ENCODE results near the gene CDC34. TPM values are rescaled to one million over a fixed set of nuclear protein-coding genes. Genes with fewer than 3 reads are reported as not detected.

The CDC34 gene
- total RNA-seq (2021) (124 to 129 TPM (median 126 TPM) in 3 replicates), Bru-seq, nascent RNA (percentile 68 among the genes with signal in this experiment)
- long read RNA-seq, experiment 1, transcript CDC34-202 (5 exons, 1,147 nt), result minor isoform, 20 of 658 reads
- long read RNA-seq, experiment 1, transcript CDC34-201 (5 exons, 1,471 nt), result major isoform, 591 of 658 reads
- long read RNA-seq, experiment 1, partial matches to known transcripts, result 8 of 658 reads
- long read RNA-seq, experiment 1, other reads (novel, unspliced or antisense), result 38 of 658 reads
- long read RNA-seq, experiment 2, transcript CDC34-206 (2 exons, 899 nt), result minor isoform, 9 of 167 reads
- long read RNA-seq, experiment 2, transcript CDC34-201 (5 exons, 1,471 nt), result major isoform, 123 of 167 reads
- long read RNA-seq, experiment 2, partial matches to known transcripts, result 7 of 167 reads
- long read RNA-seq, experiment 2, other reads (novel, unspliced or antisense), result 26 of 167 reads
- long read RNA-seq, experiment 3, partial matches to known transcripts, result 7 of 10 reads
- long read RNA-seq, experiment 3, other reads (novel, unspliced or antisense), result 1 of 10 reads

DNA sequence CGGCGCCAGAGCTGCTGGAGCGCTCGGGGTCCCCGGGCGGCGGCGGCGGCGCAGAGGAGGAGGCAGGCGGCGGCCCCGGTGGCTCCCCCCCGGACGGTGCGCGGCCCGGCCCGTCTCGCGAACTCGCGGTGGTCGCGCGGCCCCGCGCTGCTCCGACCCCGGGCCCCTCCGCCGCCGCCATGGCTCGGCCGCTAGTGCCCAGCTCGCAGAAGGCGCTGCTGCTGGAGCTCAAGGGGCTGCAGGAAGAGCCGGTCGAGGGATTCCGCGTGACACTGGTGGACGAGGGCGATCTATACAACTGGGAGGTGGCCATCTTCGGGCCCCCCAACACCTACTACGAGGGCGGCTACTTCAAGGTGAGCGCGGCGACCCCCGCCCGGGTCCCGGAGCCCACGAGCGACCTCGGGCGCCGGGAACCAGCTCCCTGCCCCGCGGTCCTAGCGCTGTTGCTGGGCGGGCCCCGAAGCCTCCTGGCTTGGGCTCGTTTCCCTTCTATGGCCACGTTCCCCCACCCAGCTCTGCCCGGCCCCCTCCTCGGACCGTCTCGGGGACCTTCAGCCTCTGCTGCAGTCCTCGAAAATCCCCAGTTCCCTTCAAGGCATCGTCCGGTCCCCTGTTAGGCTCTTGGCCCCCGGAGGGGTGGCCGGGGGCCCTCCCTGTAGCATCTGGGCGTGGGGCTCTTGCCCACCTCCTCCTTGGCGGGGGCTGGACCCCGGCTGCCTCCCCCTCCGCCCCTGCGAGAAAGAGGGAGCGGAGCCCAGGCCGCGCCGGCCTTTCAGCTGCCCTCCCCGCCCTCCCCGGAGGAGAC, at the start of gene CDC34:
TSS of gene CDC34 (plus strand) at position 8 of the 808 bp plus-strand sequence. CDS start at position 180, 172 bp downstream.
- H3K4me3 Mint-ChIP-seq, result peak within 1 kb of the TSS; percentile 79
- no peaks in the 10 kb centered on the region for H3K9me3 Mint-ChIP-seq
- H3K4me1 Mint-ChIP-seq, result peaks cover 8% of the 10 kb centered on the region
- ATAC-seq (no peak), DNase-seq (ENCODE audit: low spot score) (no peak)
- TF ChIP-seq ZNF138 (CRISPR knock-in tag; conservative IDR thresholded peaks at IDR 0.05) (no peak), ZNF232 (CRISPR knock-in tag; IDR thresholded peaks at IDR 0.05) (no peak), JAZF1 (CRISPR knock-in tag; IDR thresholded peaks at IDR 0.05) (no peak), TEAD4 (CRISPR knock-in tag; IDR thresholded peaks at IDR 0.05) (no peak), ZSCAN18 (CRISPR knock-in tag; IDR thresholded peaks at IDR 0.05) (no peak), E2F1 (CRISPR knock-in tag; IDR thresholded peaks at IDR 0.05) (no peak), ZNF121 (CRISPR knock-in tag; IDR thresholded peaks at IDR 0.05) (no peak), JUN (CRISPR knock-in tag; IDR thresholded peaks at IDR 0.05) (0 out of 2 replicates have a peak, but pooled peaks have one; percentile 39), ELF4 (CRISPR knock-in tag; IDR thresholded peaks at IDR 0.05; ENCODE audit: low read depth) (no peak), ZNF219 (CRISPR knock-in tag; IDR thresholded peaks at IDR 0.05; ENCODE audit: borderline replicate concordance) (peak; percentile 45; the same call in 1 of the 2 replicates), ATF1 (CRISPR knock-in tag; IDR thresholded peaks at IDR 0.05) (no peak)
- TF ChIP-seq, protein P1, sequence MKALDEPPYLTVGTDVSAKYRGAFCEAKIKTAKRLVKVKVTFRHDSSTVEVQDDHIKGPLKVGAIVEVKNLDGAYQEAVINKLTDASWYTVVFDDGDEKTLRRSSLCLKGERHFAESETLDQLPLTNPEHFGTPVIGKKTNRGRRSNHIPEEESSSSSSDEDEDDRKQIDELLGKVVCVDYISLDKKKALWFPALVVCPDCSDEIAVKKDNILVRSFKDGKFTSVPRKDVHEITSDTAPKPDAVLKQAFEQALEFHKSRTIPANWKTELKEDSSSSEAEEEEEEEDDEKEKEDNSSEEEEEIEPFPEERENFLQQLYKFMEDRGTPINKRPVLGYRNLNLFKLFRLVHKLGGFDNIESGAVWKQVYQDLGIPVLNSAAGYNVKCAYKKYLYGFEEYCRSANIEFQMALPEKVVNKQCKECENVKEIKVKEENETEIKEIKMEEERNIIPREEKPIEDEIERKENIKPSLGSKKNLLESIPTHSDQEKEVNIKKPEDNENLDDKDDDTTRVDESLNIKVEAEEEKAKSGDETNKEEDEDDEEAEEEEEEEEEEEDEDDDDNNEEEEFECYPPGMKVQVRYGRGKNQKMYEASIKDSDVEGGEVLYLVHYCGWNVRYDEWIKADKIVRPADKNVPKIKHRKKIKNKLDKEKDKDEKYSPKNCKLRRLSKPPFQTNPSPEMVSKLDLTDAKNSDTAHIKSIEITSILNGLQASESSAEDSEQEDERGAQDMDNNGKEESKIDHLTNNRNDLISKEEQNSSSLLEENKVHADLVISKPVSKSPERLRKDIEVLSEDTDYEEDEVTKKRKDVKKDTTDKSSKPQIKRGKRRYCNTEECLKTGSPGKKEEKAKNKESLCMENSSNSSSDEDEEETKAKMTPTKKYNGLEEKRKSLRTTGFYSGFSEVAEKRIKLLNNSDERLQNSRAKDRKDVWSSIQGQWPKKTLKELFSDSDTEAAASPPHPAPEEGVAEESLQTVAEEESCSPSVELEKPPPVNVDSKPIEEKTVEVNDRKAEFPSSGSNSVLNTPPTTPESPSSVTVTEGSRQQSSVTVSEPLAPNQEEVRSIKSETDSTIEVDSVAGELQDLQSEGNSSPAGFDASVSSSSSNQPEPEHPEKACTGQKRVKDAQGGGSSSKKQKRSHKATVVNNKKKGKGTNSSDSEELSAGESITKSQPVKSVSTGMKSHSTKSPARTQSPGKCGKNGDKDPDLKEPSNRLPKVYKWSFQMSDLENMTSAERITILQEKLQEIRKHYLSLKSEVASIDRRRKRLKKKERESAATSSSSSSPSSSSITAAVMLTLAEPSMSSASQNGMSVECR (CRISPR knock-in tag; IDR thresholded peaks at IDR 0.05; ENCODE audit: borderline replicate concordance), result peak; percentile 32; the same call in 1 of the 2 replicates
- TF ChIP-seq, protein P2, sequence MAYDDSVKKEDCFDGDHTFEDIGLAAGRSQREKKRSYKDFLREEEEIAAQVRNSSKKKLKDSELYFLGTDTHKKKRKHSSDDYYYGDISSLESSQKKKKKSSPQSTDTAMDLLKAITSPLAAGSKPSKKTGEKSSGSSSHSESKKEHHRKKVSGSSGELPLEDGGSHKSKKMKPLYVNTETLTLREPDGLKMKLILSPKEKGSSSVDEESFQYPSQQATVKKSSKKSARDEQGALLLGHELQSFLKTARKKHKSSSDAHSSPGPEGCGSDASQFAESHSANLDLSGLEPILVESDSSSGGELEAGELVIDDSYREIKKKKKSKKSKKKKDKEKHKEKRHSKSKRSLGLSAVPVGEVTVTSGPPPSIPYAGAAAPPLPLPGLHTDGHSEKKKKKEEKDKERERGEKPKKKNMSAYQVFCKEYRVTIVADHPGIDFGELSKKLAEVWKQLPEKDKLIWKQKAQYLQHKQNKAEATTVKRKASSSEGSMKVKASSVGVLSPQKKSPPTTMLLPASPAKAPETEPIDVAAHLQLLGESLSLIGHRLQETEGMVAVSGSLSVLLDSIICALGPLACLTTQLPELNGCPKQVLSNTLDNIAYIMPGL (CRISPR knock-in tag; IDR thresholded peaks at IDR 0.05), result peak; percentile 35; the same call in 1 of the 2 replicates
- POLR2A ChIA-PET, result interaction anchor here (1.3 to 2.3 kb wide), 4 partner anchors 10 to 25 kb away, joined by 4 to 8 read pairs (median 4); no protein-coding TSS in a partner anchor
- H3K27me3 Mint-ChIP-seq (ENCODE audit: low read depth), result peaks cover 8% of the 10 kb centered on the region
- H3K27ac Mint-ChIP-seq, result peak within 1 kb of the TSS; percentile 70; the same call in 1 of the 2 replicates
- H3K36me3 Mint-ChIP-seq, result no peaks in the 10 kb centered on the region
- CTCF ChIA-PET, result interaction anchor here (0.7 to 6.5 kb wide), 12 partner anchors 10 to 184 kb away, joined by 3 to 82 read pairs (median 5); partner anchors contain the start of genes MADCAM1 and TPGS1
